Natural killer cell treated with Interleukin-12 subunit alpha and Interleukin-12 subunit beta and Interleukin-15 and Interleukin-18, amount 100 ng/mL, for 72 hours (primary cell): ENCODE measurements around the gene SLC9A8. TPM values are rescaled to one million over a fixed set of nuclear protein-coding genes. Genes with fewer than 3 reads are reported as not detected.
"Not testable (repeated sequence)": the region's sequence is repeated elsewhere in the genome, so short reads cannot be mapped to it uniquely, and the experiment has no call there.

ENCODE experiments used
- ATAC-seq, 2 donors: fragments of 150-1000 bp; cut with Tn5 transposase in 1 of 2; sonication (Bioruptor Pico), chemical (Tn5 transposase) in 1 of 2; 2 replicates each; pipeline ENCODE4 v1.10.0; 2021
- DNase-seq: peaks from one replicate; pipeline ENCODE4 v3.0.0; 2022; ENCODE audit warnings: low spot score
- H3K27ac Mint-ChIP-seq, 2 donors: 1 replicate in 1 of 2; 2 replicates in 1 of 2; pipeline ENCODE4 v1.8.0; 2022; ENCODE audit warnings: mixed read lengths in 2 of 2, mild to moderate bottlenecking in 1 of 2, moderate library complexity in 1 of 2
- H3K27me3 Mint-ChIP-seq, 2 donors: 1 replicate in 1 of 2; 2 replicates in 1 of 2; pipeline ENCODE4 v1.8.0; 2022; ENCODE audit warnings: mixed read lengths in 2 of 2
- H3K36me3 Mint-ChIP-seq: one replicate; pipeline ENCODE4 v1.8.0; 2022; ENCODE audit warnings: mixed read lengths
- H3K4me1 Mint-ChIP-seq, 2 donors: 1 replicate in 1 of 2; 2 replicates in 1 of 2; pipeline ENCODE4 v1.8.0; 2022; ENCODE audit warnings: low read depth in 2 of 2, mixed read lengths in 2 of 2, mild to moderate bottlenecking in 1 of 2
- H3K4me3 Mint-ChIP-seq: one replicate; pipeline ENCODE4 v1.8.0; 2022; ENCODE audit warnings: mixed read lengths
- H3K9me3 Mint-ChIP-seq: 2 replicates; pipeline ENCODE4 v1.8.0; 2022; ENCODE audit warnings: mixed read lengths
- total RNA-seq, 2 donors: library from RNA; stranded (reverse); gene quantifications; one replicate each; pipeline ENCODE4 v1.2.3, GENCODE V29; 2022

The SLC9A8 gene
- total RNA-seq, 2 donors from 2014 or later = 22.0 to 27.6 TPM

GRCh38 chr20:49887251-49888211 lies 74.9 kb downstream of the SLC9A8 start:
- DNase-seq = peak; percentile 49
- ATAC-seq = peak in 1 of 2 donors; percentile 17
- no peak overlapping the region for H3K4me3 Mint-ChIP-seq
- H3K27ac Mint-ChIP-seq = peak overlapping the region in 1 of 2 donors; percentile 26
- peaks cover 8 to 12% of the 10 kb centered on the region in 2 donors for H3K4me1 Mint-ChIP-seq
- H3K9me3 Mint-ChIP-seq = no peaks in the 10 kb centered on the region
- H3K36me3 Mint-ChIP-seq = peaks cover under 1% of the 10 kb centered on the region
- H3K27me3 Mint-ChIP-seq = no peaks in the 10 kb centered on the region

- peak in 1 of 2 donors; percentile 49 for ATAC-seq
- no peak overlapping the region for H3K4me3 Mint-ChIP-seq
- peaks cover 10 to 17% of the 10 kb centered on the region in 2 donors for H3K4me1 Mint-ChIP-seq
- peak; percentile 60 for DNase-seq
- no peaks in the 10 kb centered on the region for H3K9me3 Mint-ChIP-seq
- H3K27me3 Mint-ChIP-seq = no peaks in the 10 kb centered on the region
- peak overlapping the region; percentile 33 to 54 for H3K27ac Mint-ChIP-seq
- H3K36me3 Mint-ChIP-seq = no peaks in the 10 kb centered on the region
These were observed 75.8 kb downstream of the SLC9A8 start for GRCh38 chr20:49888212-49889000.

- Mint-ChIP-seq H3K27me3 (no peaks in the 10 kb centered on the region), H3K9me3 (no peaks in the 10 kb centered on the region), H3K4me3 (no peak overlapping the region), H3K27ac (peak overlapping the region; percentile 33 to 54), H3K36me3 (no peaks in the 10 kb centered on the region), H3K4me1 (peaks cover 15 to 26% of the 10 kb centered on the region in 2 donors)
- ATAC-seq = no peak
- DNase-seq = peak; percentile 51
These were observed 76.6 kb downstream of the SLC9A8 start for GRCh38 chr20:49889001-49889934.

- DNase-seq = no peak
- H3K9me3 Mint-ChIP-seq = no peaks in the 10 kb centered on the region
- ATAC-seq = no peak
- H3K27ac Mint-ChIP-seq = peak overlapping the region; percentile 33 to 54
- no peak overlapping the region for H3K4me3 Mint-ChIP-seq
- H3K36me3 Mint-ChIP-seq = no peaks in the 10 kb centered on the region
- H3K27me3 Mint-ChIP-seq = no peaks in the 10 kb centered on the region
- H3K4me1 Mint-ChIP-seq = peaks cover 15 to 28% of the 10 kb centered on the region in 2 donors
These were observed 77.3 kb downstream of the SLC9A8 start for GRCh38 chr20:49889935-49890333.

GRCh38 chr20:49890471-49891361 lies 78.1 kb downstream of the SLC9A8 start:
- no peak overlapping the region for H3K27ac Mint-ChIP-seq
- H3K4me3 Mint-ChIP-seq = no peak overlapping the region
- no peaks in the 10 kb centered on the region for H3K36me3 Mint-ChIP-seq
- peaks cover 15 to 28% of the 10 kb centered on the region in 2 donors for H3K4me1 Mint-ChIP-seq
- ATAC-seq (no peak), DNase-seq (peak; percentile 53)
- H3K27me3 Mint-ChIP-seq = no peaks in the 10 kb centered on the region
- no peaks in the 10 kb centered on the region for H3K9me3 Mint-ChIP-seq

- ATAC-seq (peak in 1 of 2 donors; percentile 39), DNase-seq (peak; percentile 41)
- Mint-ChIP-seq H3K4me3 (no peak overlapping the region), H3K4me1 (peaks cover 22 to 28% of the 10 kb centered on the region in 2 donors), H3K27me3 (no peaks in the 10 kb centered on the region), H3K27ac (peak overlapping the region in 1 of 2 donors; percentile 82), H3K36me3 (no peaks in the 10 kb centered on the region), H3K9me3 (no peaks in the 10 kb centered on the region)
These were observed 79.0 kb downstream of the SLC9A8 start for GRCh38 chr20:49891476-49892110.

- Mint-ChIP-seq H3K36me3 (no peaks in the 10 kb centered on the region), H3K27me3 (no peaks in the 10 kb centered on the region), H3K4me3 (peak overlapping the region; percentile 70), H3K27ac (peak overlapping the region; percentile 65 to 82), H3K4me1 (peaks cover 23 to 28% of the 10 kb centered on the region in 2 donors), H3K9me3 (no peaks in the 10 kb centered on the region)
- ATAC-seq = no peak
- DNase-seq = peak; percentile 35
These were observed 79.6 kb downstream of the SLC9A8 start for GRCh38 chr20:49892260-49892659.

- ATAC-seq (no peak), DNase-seq (no peak)
- Mint-ChIP-seq H3K4me1 (peaks cover 20 to 28% of the 10 kb centered on the region in 2 donors), H3K27ac (peak overlapping the region; percentile 65 to 82), H3K9me3 (no peaks in the 10 kb centered on the region), H3K27me3 (no peaks in the 10 kb centered on the region), H3K4me3 (peak overlapping the region; percentile 70), H3K36me3 (no peaks in the 10 kb centered on the region)
These were observed 80.2 kb downstream of the SLC9A8 start for GRCh38 chr20:49892817-49893216.

- peaks cover 18 to 24% of the 10 kb centered on the region in 2 donors for H3K4me1 Mint-ChIP-seq
- H3K27ac Mint-ChIP-seq = peak overlapping the region; percentile 61 to 82
- peak; percentile 33 to 57 for ATAC-seq
- peak overlapping the region; percentile 74 for H3K4me3 Mint-ChIP-seq
- H3K9me3 Mint-ChIP-seq = no peaks in the 10 kb centered on the region
- H3K36me3 Mint-ChIP-seq = no peaks in the 10 kb centered on the region
- H3K27me3 Mint-ChIP-seq = no peaks in the 10 kb centered on the region
- DNase-seq = no peak
These were observed 80.8 kb downstream of the SLC9A8 start for GRCh38 chr20:49893242-49894072.

- Mint-ChIP-seq H3K27ac (peak overlapping the region; percentile 61 to 82), H3K27me3 (no peaks in the 10 kb centered on the region), H3K9me3 (no peaks in the 10 kb centered on the region), H3K36me3 (no peaks in the 10 kb centered on the region), H3K4me3 (peak overlapping the region; percentile 74), H3K4me1 (peaks cover 16 to 18% of the 10 kb centered on the region in 2 donors)
- ATAC-seq = peak in 1 of 2 donors; percentile 64
- no peak for DNase-seq
These were observed 81.4 kb downstream of the SLC9A8 start for GRCh38 chr20:49894073-49894470.

GRCh38 chr20:49895474-49896093 lies 83.0 kb downstream of the SLC9A8 start:
- H3K27ac Mint-ChIP-seq, DNase-seq, H3K9me3 Mint-ChIP-seq, ATAC-seq, H3K27me3 Mint-ChIP-seq, H3K36me3 Mint-ChIP-seq, H3K4me3 Mint-ChIP-seq: not testable (repeated sequence)
- H3K4me1 Mint-ChIP-seq = peaks cover 16% of the 10 kb centered on the region in 2 donors
